Stimulated activated CD8-positive, alpha-beta memory T cell treated with anti-CD3 and anti-CD28 coated beads, Interleukin-2, amount 100 ng/mL, for 48 hours (primary cell): ENCODE measurements around the gene PPP2R5B.

Experiments used
- DNase-seq, 2 donors: peaks; one replicate each; pipeline ENCODE4 v3.0.0-alpha.2; 2020; ENCODE audit warnings: low read depth in 2 of 2

Gene PPP2R5B

GRCh38 chr11:64929625-64930024, 5.1 kb downstream of the PPP2R5B start:
- no peak for DNase-seq

GRCh38 chr11:64930340-64930739, 5.9 kb downstream of the PPP2R5B start:
- DNase-seq, result no peak

GRCh38 chr11:64931290-64931689, 6.8 kb downstream of the PPP2R5B start:
- DNase-seq, result no peak

- DNase-seq, result no peak
Measured at GRCh38 chr11:64932324-64932723, 7.8 kb downstream of the PPP2R5B start.

GRCh38 chr11:64933213-64933934, 8.9 kb downstream of the PPP2R5B start:
- no peak for DNase-seq

GRCh38 chr11:64933935-64934681, 9.6 kb downstream of the PPP2R5B start:
- no peak for DNase-seq

- DNase-seq, result no peak
Measured at GRCh38 chr11:64934682-64935358, 10.3 kb downstream of the PPP2R5B start.

GRCh38 chr11:64935359-64936081, 11.0 kb downstream of the PPP2R5B start, which contains the start of gene GPHA2:
Gene GPHA2 (minus strand): TSS chr11:64935893. CDS start chr11:64935460, 433 bp downstream.
- no peak for DNase-seq

- no peak for DNase-seq
Measured at GRCh38 chr11:64936539-64936938, 12.1 kb downstream of the PPP2R5B start.

GRCh38 chr11:64947208-64947814, 22.8 kb downstream of the PPP2R5B start:
- DNase-seq, result no peak

GRCh38 chr11:64951529-64951928, 27.0 kb downstream of the PPP2R5B start:
- no peak for DNase-seq

- DNase-seq, result no peak
Measured at GRCh38 chr11:64954201-64954600, 29.7 kb downstream of the PPP2R5B start.

GRCh38 chr11:64959498-64959897, 35.0 kb downstream of the PPP2R5B start:
- no peak for DNase-seq

GRCh38 chr11:64960719-64961118, 36.2 kb downstream of the PPP2R5B start:
- DNase-seq, result no peak

GRCh38 chr11:64963072-64963631, 38.7 kb downstream of the PPP2R5B start:
- no peak for DNase-seq

GRCh38 chr11:64967375-64967774, 42.9 kb downstream of the PPP2R5B start:
- no peak for DNase-seq

- DNase-seq, result no peak
Measured at GRCh38 chr11:64969209-64969608, 44.7 kb downstream of the PPP2R5B start.

GRCh38 chr11:64970731-64971151, 46.3 kb downstream of the PPP2R5B start:
- peak in 1 of 2 donors; percentile 8 for DNase-seq

- peak; percentile 82 to 86 for DNase-seq
Measured at GRCh38 chr11:64971421-64972233, 47.1 kb downstream of the PPP2R5B start, which contains the start of gene MAJIN. Gene MAJIN (minus strand): TSS chr11:64972108. CDS start chr11:64959405, 12,703 bp downstream.

GRCh38 chr11:64974124-64974523, 49.6 kb downstream of the PPP2R5B start:
- DNase-seq, result no peak
